Measurements from ENCODE around the gene CRB3.

DNA sequence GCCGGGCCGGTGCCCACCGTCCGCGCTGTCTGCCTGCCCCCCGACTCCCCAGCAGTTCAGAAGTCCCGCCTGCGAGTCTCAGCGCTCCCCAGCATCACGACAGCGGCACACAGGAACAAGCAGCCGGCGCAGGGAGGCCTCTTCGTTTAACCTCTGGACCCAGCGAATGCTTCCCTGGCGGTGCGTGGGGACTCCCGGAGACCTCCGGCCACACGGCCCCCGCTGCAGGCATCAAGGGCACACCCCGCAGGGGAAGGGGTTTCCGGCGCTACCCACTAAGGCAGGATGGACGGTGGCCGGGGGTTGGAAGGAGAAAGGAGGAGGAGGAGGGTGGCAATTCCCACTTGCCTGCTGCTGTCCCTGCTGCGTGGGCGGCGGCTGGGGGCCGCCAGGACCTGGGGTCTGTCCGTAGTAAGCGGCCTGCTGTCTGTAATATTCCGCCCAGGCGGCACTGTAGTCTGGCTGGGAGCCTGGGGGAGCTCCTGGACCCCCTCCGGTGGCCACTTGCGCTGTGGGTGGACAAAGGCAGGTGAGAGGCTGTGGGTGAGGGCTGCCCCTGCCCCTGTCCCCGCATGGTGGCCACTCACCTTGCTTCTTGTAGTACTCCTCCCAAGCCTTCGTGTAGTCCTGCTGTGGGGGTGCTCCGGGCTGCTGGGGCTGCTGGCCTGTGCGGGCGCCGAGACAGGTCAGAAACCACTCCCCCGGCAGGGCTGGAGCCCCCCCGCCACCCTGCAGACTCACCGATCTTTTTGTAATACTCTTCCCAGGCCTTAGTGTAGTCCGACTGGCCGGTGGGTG, 49.1 kb upstream of the CRB3 start:
- TF ChIP-seq, protein P1, sequence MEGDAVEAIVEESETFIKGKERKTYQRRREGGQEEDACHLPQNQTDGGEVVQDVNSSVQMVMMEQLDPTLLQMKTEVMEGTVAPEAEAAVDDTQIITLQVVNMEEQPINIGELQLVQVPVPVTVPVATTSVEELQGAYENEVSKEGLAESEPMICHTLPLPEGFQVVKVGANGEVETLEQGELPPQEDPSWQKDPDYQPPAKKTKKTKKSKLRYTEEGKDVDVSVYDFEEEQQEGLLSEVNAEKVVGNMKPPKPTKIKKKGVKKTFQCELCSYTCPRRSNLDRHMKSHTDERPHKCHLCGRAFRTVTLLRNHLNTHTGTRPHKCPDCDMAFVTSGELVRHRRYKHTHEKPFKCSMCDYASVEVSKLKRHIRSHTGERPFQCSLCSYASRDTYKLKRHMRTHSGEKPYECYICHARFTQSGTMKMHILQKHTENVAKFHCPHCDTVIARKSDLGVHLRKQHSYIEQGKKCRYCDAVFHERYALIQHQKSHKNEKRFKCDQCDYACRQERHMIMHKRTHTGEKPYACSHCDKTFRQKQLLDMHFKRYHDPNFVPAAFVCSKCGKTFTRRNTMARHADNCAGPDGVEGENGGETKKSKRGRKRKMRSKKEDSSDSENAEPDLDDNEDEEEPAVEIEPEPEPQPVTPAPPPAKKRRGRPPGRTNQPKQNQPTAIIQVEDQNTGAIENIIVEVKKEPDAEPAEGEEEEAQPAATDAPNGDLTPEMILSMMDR (IDR thresholded peaks at IDR 0.05), result no peak
- no peak for TF ChIP-seq POLR2A (IDR thresholded peaks at IDR 0.05)
